GM19463 (cell line): Measurements from ENCODE around the gene CCDC28B.

Experiments
- ATAC-seq: cut with Tn5 transposase; IDR thresholded peaks from one replicate; pipeline ENCODE4 v1.9.1; 2021; ENCODE audit warnings: mild to moderate bottlenecking, moderate library complexity; ENCODE audit not compliant: unreplicated experiment

The CCDC28B gene

GRCh38 chr1:32249831-32250525 is 49.6 kb downstream of the CCDC28B start:
- ATAC-seq: peak; percentile 59

GRCh38 chr1:32250893-32251716 is 50.7 kb downstream of the CCDC28B start, which contains the start of gene LCK:
Gene LCK (plus strand): TSS chr1:32251265. CDS start chr1:32274330, 23,065 bp downstream.
- ATAC-seq: no peak
